Hepatic stellate cell (primary cell): ENCODE measurements around the gene LGMN.

ENCODE experiments used
- DNase-seq: peaks from one replicate; pipeline ENCODE4 v3.0.0; 2011; ENCODE audit warnings: low spot score

The LGMN gene

GRCh38 chr14:92675976-92676375 is 72.5 kb downstream of the LGMN start:
- DNase-seq: no peak

GRCh38 chr14:92675421-92675820 is 73.0 kb downstream of the LGMN start:
- no peak for DNase-seq

- DNase-seq: no peak
Observed at GRCh38 chr14:92673601-92674150, 74.8 kb downstream of the LGMN start.

- DNase-seq: no peak
Observed at GRCh38 chr14:92670643-92671366, 77.6 kb downstream of the LGMN start.

- no peak for DNase-seq
Observed at GRCh38 chr14:92670160-92670559, 78.3 kb downstream of the LGMN start.

- DNase-seq: no peak
Observed at GRCh38 chr14:92668276-92668973, 80.0 kb downstream of the LGMN start.

GRCh38 chr14:92666251-92666650 is 82.2 kb downstream of the LGMN start:
- DNase-seq: no peak

GRCh38 chr14:92665661-92666110 is 82.7 kb downstream of the LGMN start:
- DNase-seq: no peak

GRCh38 chr14:92663049-92663448 is 85.4 kb downstream of the LGMN start:
- DNase-seq: no peak

GRCh38 chr14:92660571-92660970 is 87.9 kb downstream of the LGMN start:
- DNase-seq: no peak

- no peak for DNase-seq
Observed at GRCh38 chr14:92659765-92660561, 88.5 kb downstream of the LGMN start.

GRCh38 chr14:92658684-92659083 is 89.7 kb downstream of the LGMN start:
- no peak for DNase-seq

GRCh38 chr14:92658160-92658559 is 90.3 kb downstream of the LGMN start:
- DNase-seq: no peak

GRCh38 chr14:92657457-92658142 is 90.8 kb downstream of the LGMN start:
- DNase-seq: no peak

GRCh38 chr14:92656306-92657081 is 91.9 kb downstream of the LGMN start:
- DNase-seq: peak; percentile 37

GRCh38 chr14:92655419-92656201 is 92.8 kb downstream of the LGMN start:
- no peak for DNase-seq

GRCh38 chr14:92654239-92654901 is 94.1 kb downstream of the LGMN start:
- no peak for DNase-seq
